DOHH2 (cell line): ENCODE data around the gene MRM2.

Experiments
- H3F3A ChIP-seq: fragments of 200-600 bp; sonication (generic), shearing (Covaris generic); 2 replicates; pipeline ENCODE4 v1.6.0; 2016; ENCODE audit warnings: antibody characterized with exemption, mild to moderate bottlenecking; ENCODE audit not compliant: control insufficient read depth, insufficient read depth
- H3K27ac ChIP-seq: fragments of 200-600 bp; sonication (generic); 2 replicates; pipeline ENCODE4 v1.5.1; 2014; ENCODE audit warnings: low read depth, mild to moderate bottlenecking, low read length, moderate library complexity
- H3K27me3 ChIP-seq: fragments of 200-600 bp; sonication (generic); 2 replicates; pipeline ENCODE4 v1.6.1; 2014; ENCODE audit warnings: mild to moderate bottlenecking, low read length, mixed read lengths; ENCODE audit not compliant: control insufficient read depth
- H3K36me3 ChIP-seq: fragments of 200-600 bp; sonication (generic); 2 replicates; pipeline ENCODE4 v1.6.1; 2014; ENCODE audit warnings: mild to moderate bottlenecking, low read length, moderate library complexity, mixed read lengths; ENCODE audit not compliant: control insufficient read depth
- H3K4me1 ChIP-seq: fragments of 200-600 bp; sonication (generic); 2 replicates; pipeline ENCODE4 v1.6.1; 2014; ENCODE audit warnings: mild to moderate bottlenecking, low read length, mixed read lengths; ENCODE audit not compliant: control insufficient read depth
- H3K4me2 ChIP-seq: fragments of 200-600 bp; sonication (generic); 2 replicates; pipeline ENCODE4 v1.6.0; 2014; ENCODE audit warnings: mild to moderate bottlenecking, low read length, moderate library complexity
- H3K4me3 ChIP-seq: fragments of 200-600 bp; sonication (generic); 2 replicates; pipeline ENCODE4 v1.5.1; 2014; ENCODE audit warnings: mild to moderate bottlenecking, low read length, mixed read lengths
- H3K79me2 ChIP-seq: fragments of 200-600 bp; sonication (generic); 2 replicates; pipeline ENCODE4 v1.6.1; 2014; ENCODE audit warnings: mild to moderate bottlenecking, low read length, mixed read lengths; ENCODE audit not compliant: control insufficient read depth
- H3K9me2 ChIP-seq: fragments of 200-600 bp; sonication (generic); replicated peaks from 2 replicates; pipeline ENCODE4 v1.6.1; 2014; ENCODE audit warnings: mild to moderate bottlenecking, low read length, mixed read lengths; ENCODE audit not compliant: control insufficient read depth
- H3K9me3 ChIP-seq: fragments of 200-600 bp; sonication (generic); 2 replicates; pipeline ENCODE4 v1.6.1; 2014; ENCODE audit warnings: antibody characterized with exemption, low read length, mixed read lengths; ENCODE audit not compliant: control insufficient read depth, insufficient read depth
- H4K20me1 ChIP-seq: fragments of 200-600 bp; sonication (generic); 2 replicates; pipeline ENCODE4 v1.6.0; 2014; ENCODE audit warnings: low read depth, mild to moderate bottlenecking, antibody characterized with exemption, low read length, moderate library complexity; ENCODE audit not compliant: control insufficient read depth, insufficient read depth
- CTCF ChIP-seq: fragments of 200-600 bp; sonication (generic); IDR thresholded peaks from one replicate; pipeline ENCODE4 v1.5.1; 2014; ENCODE audit warnings: antibody characterized with exemption, mild to moderate bottlenecking, low read depth, low read length; ENCODE audit not compliant: poor library complexity, severe bottlenecking
- EZH2phosphoT487 ChIP-seq: fragments of 200-600 bp; sonication (generic); IDR thresholded peaks from 2 replicates; pipeline ENCODE4 v1.6.1; 2017; ENCODE audit warnings: borderline replicate concordance, mild to moderate bottlenecking, antibody characterized with exemption, low read length, moderate library complexity, mixed read lengths

The MRM2 gene

GRCh38 chr7:2201128-2201527, 40.9 kb downstream of the MRM2 start:
- Histone ChIP-seq H3K4me2 (no peak overlapping the region), H4K20me1 (peaks cover 4% of the 10 kb centered on the region), H3K79me2 (peaks cover 44% of the 10 kb centered on the region), H3K4me1 (peaks cover 17% of the 10 kb centered on the region), H3F3A (0 out of 2 replicates have a peak, but pooled peaks cover 2% of the 10 kb centered on the region), H3K4me3 (no peak overlapping the region), H3K9me3 (peaks cover 34% of the 10 kb centered on the region; the same call in 1 of the 2 replicates), H3K27ac (no peak overlapping the region), H3K36me3 (peaks cover 78% of the 10 kb centered on the region), H3K27me3 (no peaks in the 10 kb centered on the region), H3K9me2 (no peaks in the 10 kb centered on the region)
- TF ChIP-seq EZH2phosphoT487 (no peak), CTCF (no peak)

GRCh38 chr7:2200584-2200980, 41.4 kb downstream of the MRM2 start:
- Histone ChIP-seq H3K36me3 (peaks cover 84% of the 10 kb centered on the region), H4K20me1 (peaks cover 4% of the 10 kb centered on the region), H3K4me1 (peaks cover 17% of the 10 kb centered on the region), H3K4me3 (no peak overlapping the region), H3K79me2 (peaks cover 49% of the 10 kb centered on the region), H3F3A (0 out of 2 replicates have a peak, but pooled peaks cover 2% of the 10 kb centered on the region), H3K4me2 (no peak overlapping the region), H3K9me2 (no peaks in the 10 kb centered on the region), H3K9me3 (peaks cover 39% of the 10 kb centered on the region), H3K27ac (no peak overlapping the region), H3K27me3 (no peaks in the 10 kb centered on the region)
- TF ChIP-seq CTCF (no peak), EZH2phosphoT487 (no peak)

GRCh38 chr7:2199956-2200583, 41.9 kb downstream of the MRM2 start:
- Histone ChIP-seq H3K79me2 (peaks cover 54% of the 10 kb centered on the region), H4K20me1 (peaks cover 4% of the 10 kb centered on the region), H3F3A (0 out of 2 replicates have a peak, but pooled peaks cover 2% of the 10 kb centered on the region), H3K9me2 (no peaks in the 10 kb centered on the region), H3K9me3 (peaks cover 44% of the 10 kb centered on the region), H3K36me3 (peaks cover 84% of the 10 kb centered on the region), H3K4me1 (peaks cover 17% of the 10 kb centered on the region), H3K4me3 (no peak overlapping the region), H3K27me3 (no peaks in the 10 kb centered on the region), H3K4me2 (no peak overlapping the region), H3K27ac (no peak overlapping the region)
- TF ChIP-seq EZH2phosphoT487 (no peak), CTCF (no peak)
